ENCODE measurements around the gene TSC2.
"Not testable (repeated sequence)": the region's sequence is repeated elsewhere in the genome, so short reads cannot be mapped to it uniquely, and the experiment has no call there.

The TSC2 gene

GRCh38 chr16:2011726-2012125 is 36.1 kb upstream of the TSC2 start:
- not testable (repeated sequence) for DNase-seq

- no peak for DNase-seq
Observed at GRCh38 chr16:2013527-2013926, 34.3 kb upstream of the TSC2 start.

- no peak for DNase-seq
Observed at GRCh38 chr16:2015117-2015946, 32.5 kb upstream of the TSC2 start.

DNA sequence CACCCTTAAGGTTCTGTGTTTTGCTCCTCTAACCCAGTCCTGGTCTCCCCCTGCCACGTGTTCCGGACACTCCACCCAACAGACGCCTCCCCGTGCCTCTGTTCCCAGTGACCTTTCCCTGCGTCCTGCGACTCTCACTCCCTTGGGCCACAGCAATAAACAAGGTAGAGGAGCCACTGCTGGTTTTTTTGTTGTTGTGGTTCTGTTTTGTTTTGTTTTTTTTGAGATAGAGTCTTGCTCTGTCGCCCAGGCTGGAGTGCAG is 31.9 kb upstream of the TSC2 start:
- no peak for DNase-seq

GRCh38 chr16:2016407-2016922 is 31.3 kb upstream of the TSC2 start:
- no peak for DNase-seq

GRCh38 chr16:2019518-2019920 is 28.3 kb upstream of the TSC2 start, which contains the start of gene NPW:
Gene NPW, plus strand, starts transcription at chr16:2019785.
- DNase-seq = no peak

DNA sequence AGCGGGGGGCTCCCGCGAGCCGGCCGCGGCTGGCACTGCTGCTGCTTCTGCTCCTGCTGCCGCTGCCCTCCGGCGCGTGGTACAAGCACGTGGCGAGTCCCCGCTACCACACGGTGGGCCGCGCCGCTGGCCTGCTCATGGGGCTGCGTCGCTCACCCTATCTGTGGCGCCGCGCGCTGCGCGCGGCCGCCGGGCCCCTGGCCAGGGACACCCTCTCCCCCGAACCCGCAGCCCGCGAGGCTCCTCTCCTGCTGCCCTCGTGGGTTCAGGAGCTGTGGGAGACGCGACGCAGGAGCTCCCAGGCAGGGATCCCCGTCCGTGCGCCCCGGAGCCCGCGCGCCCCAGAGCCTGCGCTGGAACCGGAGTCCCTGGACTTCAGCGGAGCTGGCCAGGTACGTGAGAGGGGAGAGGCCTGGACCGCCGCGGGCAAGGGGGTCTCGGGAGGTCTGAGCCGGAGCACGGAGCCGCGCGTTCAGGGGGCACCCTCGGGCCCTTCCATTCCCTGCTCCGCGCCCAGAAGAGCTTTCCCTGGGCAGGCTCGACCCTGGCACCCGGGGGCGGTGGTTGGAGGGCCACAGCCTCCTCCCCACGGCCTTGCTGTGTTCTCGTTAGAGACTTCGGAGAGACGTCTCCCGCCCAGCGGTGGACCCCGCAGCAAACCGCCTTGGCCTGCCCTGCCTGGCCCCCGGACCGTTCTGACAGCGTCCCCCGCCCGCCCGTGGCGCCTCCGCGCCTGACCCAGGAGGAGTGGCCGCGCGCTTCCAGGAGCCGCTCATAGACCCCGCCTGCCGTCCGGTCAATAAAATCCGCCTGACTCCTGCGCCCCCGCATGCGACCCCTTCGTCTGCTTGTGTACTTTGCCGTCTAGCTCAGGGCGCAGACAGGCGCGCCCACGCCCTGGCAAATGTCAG is 27.6 kb upstream of the TSC2 start:
- DNase-seq = no peak

GRCh38 chr16:2022723-2023091 is 25.1 kb upstream of the TSC2 start:
- no peak for DNase-seq

GRCh38 chr16:2023092-2024031 is 24.4 kb upstream of the TSC2 start:
- DNase-seq = no peak

- DNase-seq = no peak
Observed at GRCh38 chr16:2024032-2024420, 23.8 kb upstream of the TSC2 start.

- DNase-seq = no peak
Observed at GRCh38 chr16:2025251-2025650, 22.5 kb upstream of the TSC2 start.

DNA sequence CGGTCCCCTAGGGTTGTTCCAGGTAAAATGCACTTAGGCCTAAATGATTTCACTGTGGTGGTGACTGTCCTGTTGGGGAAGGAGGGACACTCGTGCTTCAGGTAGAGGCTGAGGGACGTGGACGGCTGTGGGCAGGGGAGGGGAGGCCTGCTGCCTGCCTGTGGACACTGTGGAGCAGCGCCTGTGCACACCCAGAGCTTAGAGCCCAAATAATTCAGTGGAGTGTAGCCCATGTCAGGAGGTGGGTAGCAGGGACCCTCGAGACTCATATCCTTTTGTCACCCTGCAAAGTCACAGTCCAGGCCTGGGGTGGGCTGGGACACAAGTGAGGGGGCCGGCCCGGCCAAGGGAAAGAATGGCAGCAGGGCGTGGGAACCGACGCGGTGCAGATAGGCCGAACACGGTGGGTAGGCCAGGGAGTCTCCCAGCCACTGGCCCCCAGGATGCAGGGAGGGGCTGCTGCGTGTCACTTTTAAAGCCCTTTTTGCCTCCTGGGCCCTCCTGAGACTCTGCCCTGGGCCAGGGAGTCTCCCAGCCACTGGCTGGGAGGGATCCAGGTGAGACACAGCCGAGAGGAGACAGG is 21.8 kb upstream of the TSC2 start:
- no peak for DNase-seq

DNA sequence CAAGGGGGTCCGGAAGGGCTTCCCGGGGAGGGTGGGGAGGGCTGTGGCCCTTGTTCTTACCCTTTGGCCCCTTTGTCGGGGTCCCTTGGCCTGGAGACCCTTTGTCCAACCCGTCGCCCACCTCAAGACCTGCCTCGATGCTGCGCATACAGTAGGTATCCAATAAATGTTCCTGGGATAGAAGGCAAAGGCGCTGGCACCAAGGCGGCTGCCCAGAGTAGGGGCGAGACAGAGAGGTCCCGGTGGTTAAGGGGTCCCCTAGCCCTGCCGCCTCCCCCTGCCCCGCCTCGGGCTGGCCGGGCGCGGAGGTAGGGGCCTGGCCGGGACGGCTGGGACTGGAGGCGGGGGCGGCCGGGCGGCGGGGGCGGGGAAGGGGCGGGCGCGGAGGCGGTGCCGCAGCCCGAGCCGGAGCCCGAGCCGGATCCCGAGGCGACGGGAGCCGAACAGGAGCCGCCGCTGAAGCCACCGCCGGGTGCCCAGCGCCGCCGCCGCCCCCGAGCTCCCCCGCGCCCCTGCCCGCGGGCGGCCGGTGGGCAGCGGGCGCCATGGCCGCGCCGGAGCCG is 21.2 kb upstream of the TSC2 start, which contains the start of gene NHERF2:
Gene NHERF2, plus strand, starts transcription at position 442 of the 563 bp plus-strand sequence. Its CDS starts 104 bp downstream, at position 546.
- no peak for DNase-seq

GRCh38 chr16:2027024-2028010 is 20.5 kb upstream of the TSC2 start:
- no peak for DNase-seq

GRCh38 chr16:2028146-2028545 is 19.6 kb upstream of the TSC2 start:
- no peak for DNase-seq

- DNase-seq = no peak
Observed at GRCh38 chr16:2028620-2029220, 19.1 kb upstream of the TSC2 start.

GRCh38 chr16:2029350-2029749 is 18.4 kb upstream of the TSC2 start:
- DNase-seq = no peak

DNA sequence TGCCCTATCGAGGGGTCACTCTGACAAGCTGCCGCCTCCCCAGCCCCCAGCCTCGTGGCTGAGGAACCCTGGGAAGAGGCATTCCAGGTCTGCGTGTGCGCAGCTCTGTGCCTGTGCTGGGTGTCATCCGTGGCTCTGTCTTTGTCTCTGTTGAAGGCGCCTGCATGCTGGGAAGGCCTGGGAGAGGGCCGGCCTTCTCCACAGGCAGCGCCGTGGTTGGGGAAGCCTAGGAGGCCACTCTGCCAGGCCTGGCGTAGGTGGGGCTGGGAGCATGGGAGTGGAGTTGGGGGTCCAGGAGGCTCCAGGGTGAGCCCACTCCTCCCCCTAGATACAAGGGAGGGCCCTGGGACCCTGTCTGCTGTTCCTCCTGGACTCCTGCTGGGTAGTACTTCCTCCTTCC is 17.7 kb upstream of the TSC2 start:
- no peak for DNase-seq

GRCh38 chr16:2031081-2031577 is 16.7 kb upstream of the TSC2 start:
- no peak for DNase-seq
